ENCODE measurements around the gene SLC25A36.

- TF ChIP-seq CTCF (IDR thresholded peaks at IDR 0.05; ENCODE audit: extremely low read depth in 1 of 2, insufficient read depth in 1 of 2, low read depth in 1 of 2, low read length in 2 of 2) (no peak), POLR2A (IDR thresholded peaks at IDR 0.05; ENCODE audit: low read depth, low read length) (no peak), FOS (IDR thresholded peaks at IDR 0.05; ENCODE audit: borderline replicate concordance, insufficient read depth, low read length) (no peak), GATA2 (IDR thresholded peaks at IDR 0.05; ENCODE audit: insufficient read depth, insufficient read length, low read depth, low read length) (no peak), EZH2 (IDR thresholded peaks at IDR 0.05; ENCODE audit: borderline replicate concordance, low read depth, low read length, severe bottlenecking) (no peak), MYC (IDR thresholded peaks at IDR 0.05; ENCODE audit: low read depth, low read length) (no peak), POLR2AphosphoS5 (IDR thresholded peaks at IDR 0.05; ENCODE audit: insufficient read depth, low read depth, low read length) (no peak)
These were observed 29.8 kb upstream of the SLC25A36 start for GRCh38 chr3:140911822-140912221.

Measured in endothelial cell of umbilical vein (primary cell).